ENCODE data around the gene CELF1.
"Not testable (repeated sequence)": the region's sequence is repeated elsewhere in the genome, so short reads cannot be mapped to it uniquely, and the experiment has no call there.

- TF ChIP-seq CTCF, POLR2A (IDR thresholded peaks at IDR 0.05): not testable (repeated sequence)
Measured at GRCh38 chr11:47526032-47526431, 26.9 kb downstream of the CELF1 start.

Measured in gastroesophageal sphincter (tissue), 3 donors.